Measurements from ENCODE around the gene CEP112. TPM values are rescaled to one million over a fixed set of nuclear protein-coding genes. Genes with fewer than 3 reads are reported as not detected.

Gene CEP112
- total and polyA plus RNA-seq, 7 donors, result 4.5 to 19.4 (median 9.7) TPM

- no peaks in the 10 kb centered on the region for H3K4me1 ChIP-seq
- no peaks in the 10 kb centered on the region for H3K36me3 ChIP-seq (ENCODE audit: insufficient read depth in 1 of 2, low read depth in 1 of 2)
- H3K4me3 ChIP-seq, result no peak overlapping the region
- no peaks in the 10 kb centered on the region for H3K27me3 ChIP-seq (ENCODE audit: insufficient read depth in 3 of 3, low read length in 2 of 3)
- intact Hi-C loops (cut with DNase I), result no loop called here
- H3K9me3 ChIP-seq, result no peaks in the 10 kb centered on the region
- DNase-seq, result no peak
- 68 to 72% (median 70%) methylated on average over 5 of the region's 5 CpGs for WGBS, 3 donors
- TF ChIP-seq CTCF (IDR thresholded peaks at IDR 0.05), result no peak
- ATAC-seq, result no peak
- no peak overlapping the region for H3K27ac ChIP-seq
Measured at GRCh38 chr17:65668211-65668610, 523.7 kb downstream of the CEP112 start.

- Histone ChIP-seq H3K27ac (no peak overlapping the region), H3K4me3 (no peak overlapping the region), H3K27me3 (ENCODE audit: insufficient read depth in 3 of 3, low read length in 2 of 3) (no peaks in the 10 kb centered on the region), H3K4me1 (no peaks in the 10 kb centered on the region), H3K36me3 (ENCODE audit: insufficient read depth in 1 of 2, low read depth in 1 of 2) (no peaks in the 10 kb centered on the region), H3K9me3 (no peaks in the 10 kb centered on the region)
- DNase-seq (no peak), ATAC-seq (no peak)
- intact Hi-C loops (cut with DNase I), result no loop called here
- TF ChIP-seq CTCF (IDR thresholded peaks at IDR 0.05), result no peak
- WGBS, 3 donors, result 97 to 98% (median 97%) methylated on average over 8 of the region's 8 CpGs
Measured at GRCh38 chr17:65667656-65668055, 524.3 kb downstream of the CEP112 start.

- H3K36me3 ChIP-seq (ENCODE audit: insufficient read depth in 1 of 2, low read depth in 1 of 2), result no peaks in the 10 kb centered on the region
- no peak for TF ChIP-seq CTCF (IDR thresholded peaks at IDR 0.05)
- no peak overlapping the region for H3K27ac ChIP-seq
- H3K4me3 ChIP-seq, result no peak overlapping the region
- no peak for ATAC-seq
- DNase-seq, result no peak
- 84 to 96% (median 93%) methylated on average over 1 of the region's 1 CpG for WGBS, 3 donors
- intact Hi-C loops (cut with DNase I), result no loop called here
- H3K27me3 ChIP-seq (ENCODE audit: insufficient read depth in 3 of 3, low read length in 2 of 3), result no peaks in the 10 kb centered on the region
- no peaks in the 10 kb centered on the region for H3K4me1 ChIP-seq
- H3K9me3 ChIP-seq, result no peaks in the 10 kb centered on the region
Measured at GRCh38 chr17:65666876-65667321, 525.0 kb downstream of the CEP112 start.

- WGBS, 3 donors, result 87 to 91% (median 91%) methylated on average over 2 of the region's 2 CpGs
- H3K36me3 ChIP-seq (ENCODE audit: insufficient read depth in 1 of 2, low read depth in 1 of 2), result no peaks in the 10 kb centered on the region
- no peak for DNase-seq
- intact Hi-C loops (cut with DNase I), result no loop called here
- no peak overlapping the region for H3K4me3 ChIP-seq
- no peak for ATAC-seq
- no peak overlapping the region for H3K27ac ChIP-seq
- H3K27me3 ChIP-seq (ENCODE audit: insufficient read depth in 3 of 3, low read length in 2 of 3), result no peaks in the 10 kb centered on the region
- no peaks in the 10 kb centered on the region for H3K9me3 ChIP-seq
- H3K4me1 ChIP-seq, result no peaks in the 10 kb centered on the region
- no peak for TF ChIP-seq CTCF (IDR thresholded peaks at IDR 0.05)
Measured at GRCh38 chr17:65665966-65666365, 526.0 kb downstream of the CEP112 start.

GRCh38 chr17:65664696-65665095 is 527.2 kb downstream of the CEP112 start:
- DNase-seq (no peak), ATAC-seq (no peak)
- Histone ChIP-seq H3K27ac (no peak overlapping the region), H3K4me3 (no peak overlapping the region), H3K36me3 (ENCODE audit: insufficient read depth in 1 of 2, low read depth in 1 of 2) (no peaks in the 10 kb centered on the region), H3K9me3 (no peaks in the 10 kb centered on the region), H3K27me3 (ENCODE audit: insufficient read depth in 3 of 3, low read length in 2 of 3) (no peaks in the 10 kb centered on the region), H3K4me1 (no peaks in the 10 kb centered on the region)
- no peak for TF ChIP-seq CTCF (IDR thresholded peaks at IDR 0.05)
- intact Hi-C loops (cut with DNase I), result no loop called here
- 95 to 100% (median 100%) methylated on average over 1 of the region's 1 CpG for WGBS, 3 donors
